Gastroesophageal sphincter (tissue), 4 donors: ENCODE measurements around the gene SECISBP2L. TPM values are rescaled to one million over a fixed set of nuclear protein-coding genes. Genes with fewer than 3 reads are reported as not detected.
"Not testable (repeated sequence)": the region's sequence is repeated elsewhere in the genome, so short reads cannot be mapped to it uniquely, and the experiment has no call there.

ENCODE experiments used
- ATAC-seq: fragments of 150-250 bp; one replicate; pipeline ENCODE4 v1.9.1; 2016; ENCODE audit warnings: mild to moderate bottlenecking, moderate library complexity
- H3K27ac ChIP-seq, 4 donors: fragments of 200-600 bp; sonication (generic) in 3 of 4; 1 replicate in 3 of 4; 2 replicates in 1 of 4; pipeline ENCODE4 v1.5.1; 2016 to 2019
- H3K27me3 ChIP-seq: fragments of 200-600 bp; sonication (generic); one replicate; pipeline ENCODE4 v1.5.1; 2019
- H3K36me3 ChIP-seq, 2 donors: fragments of 200-600 bp; sonication (generic); one replicate each; pipeline ENCODE4 v1.5.1; 2019; ENCODE audit warnings: control low read depth in 1 of 2
- H3K4me1 ChIP-seq, 3 donors: fragments of 200-600 bp; sonication (generic); 1 replicate in 2 of 3; 2 replicates in 1 of 3; pipeline ENCODE4 v1.5.1; 2016 to 2019; ENCODE audit warnings: control low read depth in 2 of 3
- H3K4me3 ChIP-seq, 2 donors: fragments of 200-600 bp; sonication (generic); one replicate each; pipeline ENCODE4 v1.5.1; 2019; ENCODE audit warnings: mild to moderate bottlenecking in 1 of 2, moderate library complexity in 1 of 2
- H3K9me3 ChIP-seq, 3 donors: fragments of 200-600 bp; sonication (generic); one replicate each; pipeline ENCODE4 v1.5.1; 2017 to 2019; ENCODE audit warnings: control low read depth in 2 of 3
- EP300 ChIP-seq: sonication (generic); formaldehyde crosslinking; IDR thresholded peaks from one replicate; pipeline ENCODE4 v1.6.1; 2017; ENCODE audit warnings: antibody characterized with exemption, mild to moderate bottlenecking
- POLR2A ChIP-seq, 2 donors: fragments of 450-650 bp; IDR thresholded peaks; one replicate each; pipeline ENCODE4 v1.6.1; 2017; ENCODE audit warnings: antibody characterized with exemption in 2 of 2, mild to moderate bottlenecking in 2 of 2, moderate library complexity in 1 of 2
- POLR2AphosphoS5 ChIP-seq: sonication (generic); formaldehyde crosslinking; IDR thresholded peaks from one replicate; pipeline ENCODE4 v1.6.1; 2017; ENCODE audit warnings: antibody characterized with exemption
- WGBS, 2 donors: methylation state at CpG; one replicate each; pipeline ENCODE4 v1.1.5; 2018; ENCODE audit warnings: low coverage in 1 of 2; 5-methylcytosine and 5-hydroxymethylcytosine counted together
- total RNA-seq, 4 donors: library from RNA; depleted of rRNA; stranded (reverse); fragments of >200 nt; gene quantifications; one replicate each; pipeline ENCODE4 v1.1.0, GENCODE V29; 2016
- TF ChIP-seq, protein P1 (sequence below), 4 experiments: fragments of 200-600 bp in 2 of 4; fragments of 450-650 bp in 2 of 4; sonication (generic) in 1 of 4; IDR thresholded peaks; one replicate each; pipeline ENCODE4 v1.5.1; 2017 to 2019; ENCODE audit warnings: antibody characterized with exemption in 4 of 4, mild to moderate bottlenecking in 2 of 4, moderate library complexity in 2 of 4

The SECISBP2L gene
- total RNA-seq, 4 donors from 2014 or later: 43.3 to 65.4 (median 63.0) TPM

GRCh38 chr15:49079340-49080039 lies 33.2 kb upstream of the SECISBP2L start:
- 85 to 94% methylated on average over 3 to 5 of the region's 23 CpGs for WGBS, 2 donors
- H3K4me1 ChIP-seq: no peaks in the 10 kb centered on the region
- no peaks in the 10 kb centered on the region for H3K36me3 ChIP-seq
- H3K9me3 ChIP-seq: no peaks in the 10 kb centered on the region
- no peak for ATAC-seq
- H3K4me3 ChIP-seq: no peak overlapping the region
- no peak overlapping the region for H3K27ac ChIP-seq
- H3K27me3 ChIP-seq: no peaks in the 10 kb centered on the region
- TF ChIP-seq POLR2AphosphoS5: no peak

- Histone ChIP-seq H3K4me1 (no peaks in the 10 kb centered on the region), H3K4me3 (no peak overlapping the region), H3K27ac (no peak overlapping the region), H3K9me3 (no peaks in the 10 kb centered on the region), H3K27me3 (no peaks in the 10 kb centered on the region), H3K36me3 (no peaks in the 10 kb centered on the region)
- TF ChIP-seq, protein P1, sequence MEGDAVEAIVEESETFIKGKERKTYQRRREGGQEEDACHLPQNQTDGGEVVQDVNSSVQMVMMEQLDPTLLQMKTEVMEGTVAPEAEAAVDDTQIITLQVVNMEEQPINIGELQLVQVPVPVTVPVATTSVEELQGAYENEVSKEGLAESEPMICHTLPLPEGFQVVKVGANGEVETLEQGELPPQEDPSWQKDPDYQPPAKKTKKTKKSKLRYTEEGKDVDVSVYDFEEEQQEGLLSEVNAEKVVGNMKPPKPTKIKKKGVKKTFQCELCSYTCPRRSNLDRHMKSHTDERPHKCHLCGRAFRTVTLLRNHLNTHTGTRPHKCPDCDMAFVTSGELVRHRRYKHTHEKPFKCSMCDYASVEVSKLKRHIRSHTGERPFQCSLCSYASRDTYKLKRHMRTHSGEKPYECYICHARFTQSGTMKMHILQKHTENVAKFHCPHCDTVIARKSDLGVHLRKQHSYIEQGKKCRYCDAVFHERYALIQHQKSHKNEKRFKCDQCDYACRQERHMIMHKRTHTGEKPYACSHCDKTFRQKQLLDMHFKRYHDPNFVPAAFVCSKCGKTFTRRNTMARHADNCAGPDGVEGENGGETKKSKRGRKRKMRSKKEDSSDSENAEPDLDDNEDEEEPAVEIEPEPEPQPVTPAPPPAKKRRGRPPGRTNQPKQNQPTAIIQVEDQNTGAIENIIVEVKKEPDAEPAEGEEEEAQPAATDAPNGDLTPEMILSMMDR (IDR thresholded peaks at IDR 0.05): no peak
- TF ChIP-seq EP300: no peak
- no peak for TF ChIP-seq POLR2A (IDR thresholded peaks at IDR 0.05)
- TF ChIP-seq POLR2AphosphoS5: no peak
- no peak for ATAC-seq
These were observed 29.6 kb upstream of the SECISBP2L start for GRCh38 chr15:49075881-49076280.

GRCh38 chr15:49074589-49075287 lies 28.5 kb upstream of the SECISBP2L start:
- H3K36me3 ChIP-seq, H3K27me3 ChIP-seq, H3K27ac ChIP-seq, H3K9me3 ChIP-seq, H3K4me1 ChIP-seq, ATAC-seq, H3K4me3 ChIP-seq: not testable (repeated sequence)
- WGBS, 2 donors: 78 to 87% methylated on average over 5 to 6 of the region's 6 CpGs

DNA sequence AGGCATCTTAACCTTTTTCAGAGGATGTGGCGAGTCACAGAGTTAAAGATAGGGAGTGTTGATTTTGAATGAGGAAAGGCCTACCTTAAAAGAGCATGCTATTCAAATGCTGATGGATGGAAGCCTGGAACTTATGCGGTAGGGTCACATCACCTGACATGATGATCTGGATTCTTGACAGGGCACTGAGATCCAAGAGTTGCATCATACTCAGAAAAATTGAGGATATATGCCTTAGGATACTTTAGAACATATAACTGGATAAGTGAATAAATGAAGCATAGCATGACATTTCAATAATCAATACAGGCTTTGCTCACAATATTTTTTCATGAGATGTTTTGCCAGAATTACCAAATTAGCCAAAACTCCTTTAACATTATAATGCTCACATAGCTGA lies 20.1 kb upstream of the SECISBP2L start:
- 56 to 59% methylated on average over 2 of the region's 2 CpGs for WGBS, 2 donors

GRCh38 chr15:49064884-49065283 lies 18.6 kb upstream of the SECISBP2L start:
- H3K27ac ChIP-seq: no peak overlapping the region

More for the DNA sequence above, 20.1 kb upstream of the SECISBP2L start:
- H3K27ac ChIP-seq: no peak overlapping the region
- H3K36me3 ChIP-seq: no peaks in the 10 kb centered on the region
- no peaks in the 10 kb centered on the region for H3K4me1 ChIP-seq
- no peak for TF ChIP-seq EP300
- TF ChIP-seq POLR2AphosphoS5: no peak
- TF ChIP-seq, protein P1 (IDR thresholded peaks at IDR 0.05): no peak
- no peak for TF ChIP-seq POLR2A (IDR thresholded peaks at IDR 0.05)
- no peak for ATAC-seq
- peaks cover 11% of the 10 kb centered on the region for H3K27me3 ChIP-seq
- no peak overlapping the region for H3K4me3 ChIP-seq
- no peaks in the 10 kb centered on the region for H3K9me3 ChIP-seq

More at GRCh38 chr15:49064884-49065283, 18.6 kb upstream of the SECISBP2L start:
- Histone ChIP-seq H3K27me3 (peaks cover 11% of the 10 kb centered on the region), H3K4me1 (no peaks in the 10 kb centered on the region), H3K4me3 (no peak overlapping the region), H3K36me3 (no peaks in the 10 kb centered on the region), H3K9me3 (no peaks in the 10 kb centered on the region)
- no peak for ATAC-seq
- 56 to 58% methylated on average over 3 of the region's 3 CpGs for WGBS, 2 donors
- TF ChIP-seq EP300: no peak
- no peak for TF ChIP-seq POLR2A (IDR thresholded peaks at IDR 0.05)
- no peak for TF ChIP-seq POLR2AphosphoS5
- TF ChIP-seq, protein P1 (IDR thresholded peaks at IDR 0.05): no peak
